Natural killer cell (primary cell): Measurements from ENCODE around the gene TGFB1. TPM values are rescaled to one million over a fixed set of nuclear protein-coding genes. Genes with fewer than 3 reads are reported as not detected.
A peak's percentile ranks its signal among the peaks of the same experiment; 100 is the strongest.

ENCODE experiments used
- ATAC-seq, 3 donors: fragments of 150-1000 bp in 2 of 3; fragments of 200-7000 bp in 1 of 3; cut with Tn5 transposase; 1 replicate in 1 of 3; 2 replicates in 2 of 3; pipeline ENCODE4 v1.10.0; 2021; ENCODE audit warnings: mild to moderate bottlenecking in 2 of 3, moderate library complexity in 2 of 3
- DNase-seq, 2 donors: peaks; one replicate each; pipeline versions ENCODE4 v3.0.0 to v3.0.0-alpha.2; 2013 to 2021; ENCODE audit warnings: mixed read lengths in 1 of 2
- H3K27ac ChIP-seq: one replicate; pipeline ENCODE4 v1.5.1; 2013; ENCODE audit warnings: mild to moderate bottlenecking, low read length
- H3K27me3 ChIP-seq: one replicate; pipeline ENCODE4 v1.6.1; 2013; ENCODE audit warnings: low read length; ENCODE audit not compliant: control insufficient read depth, insufficient read depth
- H3K36me3 ChIP-seq: one replicate; pipeline ENCODE4 v1.6.1; 2013; ENCODE audit warnings: low read length; ENCODE audit not compliant: control insufficient read depth, insufficient read depth
- H3K4me1 ChIP-seq: one replicate; pipeline ENCODE4 v1.6.1; 2013; ENCODE audit warnings: low read length; ENCODE audit not compliant: control insufficient read depth, insufficient read depth
- H3K4me3 ChIP-seq: one replicate; pipeline ENCODE4 v1.5.1; 2013; ENCODE audit warnings: low read length
- H3K9me3 ChIP-seq: one replicate; pipeline ENCODE4 v1.6.1; 2013; ENCODE audit warnings: low read length; ENCODE audit not compliant: control insufficient read depth, insufficient read depth
- H3K27ac Mint-ChIP-seq, 2 donors: one replicate each; pipeline ENCODE4 v1.8.0; 2022; ENCODE audit warnings: mild to moderate bottlenecking in 2 of 2, mixed read lengths in 2 of 2, moderate library complexity in 1 of 2
- H3K27me3 Mint-ChIP-seq, 2 donors: one replicate each; pipeline ENCODE4 v1.8.0; 2022; ENCODE audit warnings: low read depth in 2 of 2, mixed read lengths in 2 of 2
- H3K36me3 Mint-ChIP-seq: one replicate; pipeline ENCODE4 v1.8.0; 2022; ENCODE audit warnings: mixed read lengths
- H3K4me1 Mint-ChIP-seq, 2 donors: one replicate each; pipeline ENCODE4 v1.8.0; 2022; ENCODE audit warnings: mixed read lengths in 2 of 2
- H3K4me3 Mint-ChIP-seq: one replicate; pipeline ENCODE4 v1.8.0; 2022; ENCODE audit warnings: mild to moderate bottlenecking, moderate library complexity, mixed read lengths
- H3K9me3 Mint-ChIP-seq, 2 donors: one replicate each; pipeline ENCODE4 v1.8.0; 2022; ENCODE audit warnings: mixed read lengths in 2 of 2
- CTCF ChIP-seq: fragments of 200-600 bp; IDR thresholded peaks from one replicate; pipeline ENCODE4 v1.8.0; 2022; ENCODE audit warnings: antibody characterized with exemption
- WGBS: methylation state at CpG from one replicate; pipeline ENCODE4 v1.1.7; 2013; ENCODE audit warnings: missing lambda C conversion rate; ENCODE audit not compliant: insufficient coverage; 5-methylcytosine and 5-hydroxymethylcytosine counted together
- intact Hi-C: fragments of 100-400 bp; cut with micrococcal nuclease; formaldehyde crosslinking; loops from one replicate; pipeline ENCODE4 v1.14.2; 2022
- total RNA-seq, 4 donors: library from RNA; stranded (reverse); fragments of 120-200 nt in 1 of 4; gene quantifications; one replicate each; pipeline versions ENCODE4 v1.2.3 to v1.2.4, GENCODE V29; 2013 to 2022

The TGFB1 gene
- total RNA-seq, 3 donors from 2014 or later (not counting 1 experiment from before 2014, with no cell fraction given), result 682 to 761 (median 729) TPM

GRCh38 chr19:41300555-41300954 lies 53.2 kb downstream of the TGFB1 start:
- Mint-ChIP-seq H3K4me3 (peak overlapping the region; percentile 55), H3K27ac (peak overlapping the region; percentile 91 to 94), H3K27me3 (no peaks in the 10 kb centered on the region), H3K9me3 (no peaks in the 10 kb centered on the region), H3K36me3 (peaks cover 7% of the 10 kb centered on the region), H3K4me1 (peaks cover 94 to 96% of the 10 kb centered on the region in 2 donors)
- DNase-seq (no peak), ATAC-seq (no peak)
- peaks cover 92% of the 10 kb centered on the region for H3K4me1 ChIP-seq
- H3K9me3 ChIP-seq, result no peaks in the 10 kb centered on the region
- peak overlapping the region; percentile 87 for H3K27ac ChIP-seq
- 72% methylated on average over 4 of the region's 6 CpGs for WGBS
- TF ChIP-seq CTCF, result no peak
- H3K36me3 ChIP-seq, result peaks cover 77% of the 10 kb centered on the region
- intact Hi-C loops, result loop anchor here (10.0 kb wide), 1 partner anchor 476 kb away; no protein-coding TSS in a partner anchor
- no peak overlapping the region for H3K4me3 ChIP-seq
- H3K27me3 ChIP-seq, result no peaks in the 10 kb centered on the region

GRCh38 chr19:41299755-41300089 lies 54.0 kb downstream of the TGFB1 start:
- WGBS, result 31% methylated on average over 4 of the region's 4 CpGs
- peaks cover 84% of the 10 kb centered on the region for H3K4me1 ChIP-seq
- Mint-ChIP-seq H3K9me3 (no peaks in the 10 kb centered on the region), H3K27ac (peak overlapping the region; percentile 91 to 94), H3K4me1 (peaks cover 88 to 91% of the 10 kb centered on the region in 2 donors), H3K27me3 (no peaks in the 10 kb centered on the region), H3K36me3 (peaks cover 15% of the 10 kb centered on the region), H3K4me3 (peak overlapping the region; percentile 55)
- ATAC-seq, result no peak
- no peaks in the 10 kb centered on the region for H3K9me3 ChIP-seq
- intact Hi-C loops, result loop anchor here (10.0 kb wide), 1 partner anchor 475 kb away; no protein-coding TSS in a partner anchor
- DNase-seq, result peak; percentile 27 to 84
- H3K4me3 ChIP-seq, result no peak overlapping the region
- peak overlapping the region; percentile 87 for H3K27ac ChIP-seq
- TF ChIP-seq CTCF, result no peak
- H3K36me3 ChIP-seq, result peaks cover 77% of the 10 kb centered on the region
- no peaks in the 10 kb centered on the region for H3K27me3 ChIP-seq

GRCh38 chr19:41299046-41299754 lies 54.5 kb downstream of the TGFB1 start:
- Histone ChIP-seq H3K4me3 (no peak overlapping the region), H3K9me3 (no peaks in the 10 kb centered on the region), H3K27ac (peak overlapping the region; percentile 87), H3K27me3 (no peaks in the 10 kb centered on the region), H3K4me1 (peaks cover 79% of the 10 kb centered on the region), H3K36me3 (peaks cover 77% of the 10 kb centered on the region)
- no peak for TF ChIP-seq CTCF
- Mint-ChIP-seq H3K4me3 (peak overlapping the region; percentile 45), H3K9me3 (no peaks in the 10 kb centered on the region), H3K27ac (peak overlapping the region; percentile 91 to 94), H3K27me3 (no peaks in the 10 kb centered on the region), H3K4me1 (peaks cover 83 to 91% of the 10 kb centered on the region in 2 donors), H3K36me3 (peaks cover 21% of the 10 kb centered on the region)
- intact Hi-C loops, result no loop called here
- ATAC-seq (no peak), DNase-seq (no peak)
- WGBS, result 51% methylated on average over 10 of the region's 10 CpGs
